Naive thymus-derived CD4-positive, alpha-beta T cell (primary cell): ENCODE measurements around the gene ZFP14. TPM values are rescaled to one million over a fixed set of nuclear protein-coding genes. Genes with fewer than 3 reads are reported as not detected.

Source experiments
- ATAC-seq: fragments of 150-1000 bp; cut with Tn5 transposase; 2 replicates; pipeline ENCODE4 v1.10.0; 2021; ENCODE audit warnings: mild to moderate bottlenecking, moderate library complexity
- CTCF ChIA-PET: fragments of 350-600 bp; sonication (Branson Sonifier 250); formaldehyde crosslinking; loops from one replicate; lab custom pipeline; 2021; ENCODE audit warnings: antibody characterized with exemption; lab: Charles Lee
- POLR2A ChIA-PET: fragments of 350-600 bp; sonication (Branson Sonifier 250); formaldehyde crosslinking; loops from one replicate; lab custom pipeline; 2021; ENCODE audit warnings: antibody characterized with exemption, inconsistent platforms; lab: Charles Lee
- DNase-seq, 9 donors: peaks; one replicate each; pipeline versions ENCODE4 v3.0.0 to v3.0.0-alpha.2; 2020 to 2022; ENCODE audit warnings: mixed read lengths in 1 of 9
- H3K27ac ChIP-seq: one replicate; pipeline ENCODE4 v1.7.0; 2013; ENCODE audit warnings: mild to moderate bottlenecking, low read depth, low read length, moderate library complexity
- H3K27me3 ChIP-seq, 2 donors: one replicate each; pipeline ENCODE4 v1.7.0; 2013; ENCODE audit warnings: low read length in 2 of 2, mild to moderate bottlenecking in 2 of 2, moderate library complexity in 2 of 2; ENCODE audit not compliant: control insufficient read depth in 2 of 2, insufficient read depth in 2 of 2
- H3K36me3 ChIP-seq, 3 experiments: 1 replicate in 2 of 3; 2 replicates in 1 of 3; pipeline ENCODE4 v1.7.0; 2013; ENCODE audit warnings: low read length in 3 of 3, mild to moderate bottlenecking in 3 of 3, moderate library complexity in 1 of 3; ENCODE audit not compliant: insufficient read depth in 3 of 3, control insufficient read depth in 2 of 3
- H3K4me1 ChIP-seq, 2 donors: one replicate each; pipeline ENCODE4 v1.7.0; 2013; ENCODE audit warnings: low read length in 2 of 2, mild to moderate bottlenecking in 2 of 2, moderate library complexity in 1 of 2; ENCODE audit not compliant: control insufficient read depth in 2 of 2, insufficient read depth in 2 of 2
- H3K4me3 ChIP-seq: 2 replicates; pipeline ENCODE4 v1.7.0; 2013; ENCODE audit warnings: mild to moderate bottlenecking, low read length
- H3K9me3 ChIP-seq, 3 experiments: 1 replicate in 2 of 3; 2 replicates in 1 of 3; pipeline ENCODE4 v1.7.0; 2013; ENCODE audit warnings: low read length in 3 of 3; ENCODE audit not compliant: control insufficient read depth in 2 of 3
- H3K27ac Mint-ChIP-seq, 9 donors: one replicate each; pipeline ENCODE4 v1.8.0; 2020 to 2022; ENCODE audit warnings: mixed read lengths in 9 of 9, mild to moderate bottlenecking in 8 of 9, moderate library complexity in 5 of 9, inconsistent platforms in 2 of 9
- H3K27me3 Mint-ChIP-seq, 5 donors: one replicate each; pipeline ENCODE4 v1.8.0; 2021 to 2022; ENCODE audit warnings: mixed read lengths in 5 of 5, mild to moderate bottlenecking in 1 of 5
- H3K36me3 Mint-ChIP-seq, 5 donors: one replicate each; pipeline ENCODE4 v1.8.0; 2020 to 2022; ENCODE audit warnings: mixed read lengths in 5 of 5, mild to moderate bottlenecking in 3 of 5, inconsistent platforms in 1 of 5
- H3K4me1 Mint-ChIP-seq, 7 donors: one replicate each; pipeline ENCODE4 v1.8.0; 2020 to 2022; ENCODE audit warnings: mixed read lengths in 7 of 7, mild to moderate bottlenecking in 3 of 7, inconsistent platforms in 1 of 7
- H3K4me3 Mint-ChIP-seq, 10 donors: one replicate each; pipeline ENCODE4 v1.8.0; 2020 to 2022; ENCODE audit warnings: mild to moderate bottlenecking in 10 of 10, mixed read lengths in 10 of 10, moderate library complexity in 6 of 10, inconsistent platforms in 2 of 10
- H3K9me3 Mint-ChIP-seq, 11 donors: one replicate each; pipeline ENCODE4 v1.8.0; 2020 to 2022; ENCODE audit warnings: mixed read lengths in 11 of 11, mild to moderate bottlenecking in 4 of 11, inconsistent platforms in 1 of 11, moderate library complexity in 1 of 11
- intact Hi-C, 2 donors: fragments of 100-400 bp; cut with micrococcal nuclease; formaldehyde crosslinking; loops; one replicate each; pipeline ENCODE4 v1.15.1; 2023
- polyA plus RNA-seq, 2 donors: library from polyadenylated mRNA; unstranded; fragments of 300-500 nt; fragmentation: Illumina TruSeq; gene quantifications; one replicate each; pipeline ENCODE4 v1.2.3, GENCODE V29; 2021
- total RNA-seq, 6 experiments: library from RNA in 5 of 6; stranded (reverse) in 5 of 6; gene quantifications; 1 replicate in 5 of 6; 2 replicates in 1 of 6; pipeline ENCODE4 v1.2.3 and lab custom pipeline; 2021 to 2026

ZFP14 gene
- total RNA-seq = 10 to 100 TPM in 2 of 5 experiments, 1 to 10 TPM in 3; 5.3 to 24.0 (median 9.2) TPM
- 1 to 10 TPM; 4.7 to 6.5 TPM for polyA plus RNA-seq
- total RNA-seq (lab: John Stamatoyannopoulos, UW) = 22.9 reads per million, percentile 53 among the genes with 10 or more reads in this experiment

DNA sequence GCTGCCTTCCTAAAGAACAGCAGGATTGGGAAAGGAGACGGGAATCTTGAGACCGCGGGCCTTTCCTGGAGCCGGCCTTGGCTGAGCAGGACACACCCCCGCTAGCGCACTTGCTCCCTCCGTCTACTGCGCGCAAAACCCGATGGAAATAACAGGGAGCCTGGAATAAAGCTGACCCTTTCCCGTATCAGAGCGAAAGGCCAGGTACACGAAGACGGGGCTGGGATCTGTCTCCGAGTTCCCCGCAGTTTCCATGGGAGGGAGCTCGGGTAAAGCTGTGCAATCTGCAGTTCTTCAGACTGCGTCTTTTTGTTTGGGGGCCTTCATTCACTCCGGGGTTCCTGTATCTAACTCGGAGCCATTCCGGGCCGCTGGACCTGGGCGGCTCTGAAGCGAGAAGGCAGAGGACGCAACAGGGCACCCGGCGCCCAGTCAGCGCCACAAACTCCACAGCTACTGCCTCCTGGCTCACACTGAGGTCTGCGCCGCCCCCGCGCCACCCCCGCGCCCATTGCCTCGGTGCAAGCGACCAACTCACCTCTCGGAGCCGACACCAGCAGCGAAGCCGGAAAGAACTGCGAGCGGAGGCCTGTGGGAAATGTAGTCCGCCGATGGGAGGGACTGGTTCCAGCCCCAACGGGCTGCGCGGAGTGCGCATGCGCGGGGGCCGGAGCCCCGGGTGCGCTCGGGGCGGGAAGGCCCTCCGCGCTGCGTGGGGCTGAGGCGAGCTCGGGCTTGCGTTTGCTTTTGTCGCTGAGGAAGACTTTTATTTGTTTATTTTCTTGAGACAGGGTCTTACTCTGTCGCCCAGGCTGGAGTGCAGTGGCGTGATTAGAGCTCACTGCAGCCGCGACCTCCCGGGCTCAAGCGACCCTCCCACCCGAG, at the start of gene ZFP14:
Gene ZFP14, minus strand, starts transcription at position 577 of the 885 bp plus-strand sequence. CDS start 11,309 bp downstream, outside the sequence.
- H3K27ac Mint-ChIP-seq = peak within 1 kb of the TSS; percentile 55 to 98 (median 94)
- peak within 1 kb of the TSS; percentile 86 for H3K4me3 ChIP-seq
- peaks cover 0 to 2% (median 0%) of the 10 kb centered on the region in 3 experiments for H3K9me3 ChIP-seq
- H3K36me3 ChIP-seq = no peaks in the 10 kb centered on the region
- peak within 1 kb of the TSS; percentile 82 to 98 (median 94) for H3K4me3 Mint-ChIP-seq
- H3K27me3 ChIP-seq = no peaks in the 10 kb centered on the region
- H3K4me1 Mint-ChIP-seq = peaks cover 9 to 23% (median 21%) of the 10 kb centered on the region in 7 donors
- POLR2A ChIA-PET = interaction anchor here (0.6 to 1.5 kb wide), 9 partner anchors 10 to 992 kb away, joined by 3 to 7 read pairs (median 4); partner anchors contain the start of genes ZNF527, ZNF529, ZNF566 and ZNF585B
- DNase-seq (peak; percentile 86 to 95 (median 93)), ATAC-seq (peak; percentile 99)
- no peaks in the 10 kb centered on the region for H3K27me3 Mint-ChIP-seq
- H3K4me1 ChIP-seq = peaks cover 0 to 10% of the 10 kb centered on the region in 2 donors
- peaks cover 0 to 70% (median 22%) of the 10 kb centered on the region in 11 donors for H3K9me3 Mint-ChIP-seq
- peaks cover 0 to 24% (median 19%) of the 10 kb centered on the region in 5 donors for H3K36me3 Mint-ChIP-seq
- intact Hi-C loops = loop anchor here (1.0 to 10.0 kb wide), 21 partner anchors 39 to 1216 kb away; partner anchors contain the start of genes ZFP82 (in 2 of the 2), ZNF260 (in 2 of the 2), ZNF345 (in 2 of the 2) and ZNF420 (in 2 of the 2)
- H3K27ac ChIP-seq = peak within 1 kb of the TSS; percentile 86
- CTCF ChIA-PET = interaction anchor here (0.7 kb wide), 1 partner anchor 349 kb away, joined by 3 read pairs; no protein-coding TSS in a partner anchor

DNA sequence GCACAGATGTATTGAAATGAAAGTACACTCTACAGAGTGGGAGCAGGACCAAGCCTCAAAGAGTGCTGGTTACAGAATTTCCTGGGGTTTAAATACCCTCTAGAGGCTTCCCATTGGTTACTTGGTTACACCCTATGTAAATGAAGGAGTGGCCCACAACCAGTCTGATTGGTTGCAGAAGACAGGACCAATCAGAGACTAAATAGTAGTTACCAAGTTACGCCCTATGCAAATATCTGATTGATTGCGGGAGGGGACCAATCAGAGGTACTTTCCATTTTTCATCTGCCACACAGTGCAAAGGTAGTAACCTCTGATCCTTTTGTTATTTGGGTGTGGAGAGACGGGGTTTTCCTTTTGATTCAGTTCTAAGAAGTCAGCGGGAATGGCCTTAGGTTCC, 44.9 kb upstream of the ZFP14 start:
- DNase-seq = no peak
- H3K27me3 Mint-ChIP-seq = peaks cover 14 to 47% (median 38%) of the 10 kb centered on the region in 5 donors
- ATAC-seq = no peak
- H3K27ac Mint-ChIP-seq = no peak overlapping the region
- Histone ChIP-seq H3K27ac (no peak overlapping the region), H3K36me3 (no peaks in the 10 kb centered on the region), H3K4me1 (peaks cover 0 to 3% of the 10 kb centered on the region in 2 donors), H3K9me3 (peaks cover 0 to 35% (median 0%) of the 10 kb centered on the region in 3 experiments), H3K27me3 (peaks cover 0 to 9% of the 10 kb centered on the region in 2 donors), H3K4me3 (no peak overlapping the region)
- H3K4me3 Mint-ChIP-seq = no peak overlapping the region
- POLR2A ChIA-PET = no interaction called here
- peaks cover under 1 to 10% (median 4%) of the 10 kb centered on the region in 7 donors for H3K4me1 Mint-ChIP-seq
- H3K9me3 Mint-ChIP-seq = peaks cover 13 to 86% (median 40%) of the 10 kb centered on the region in 11 donors
- peaks cover 8 to 38% (median 15%) of the 10 kb centered on the region in 5 donors for H3K36me3 Mint-ChIP-seq
- intact Hi-C loops = no loop called here
- CTCF ChIA-PET = no interaction called here

DNA sequence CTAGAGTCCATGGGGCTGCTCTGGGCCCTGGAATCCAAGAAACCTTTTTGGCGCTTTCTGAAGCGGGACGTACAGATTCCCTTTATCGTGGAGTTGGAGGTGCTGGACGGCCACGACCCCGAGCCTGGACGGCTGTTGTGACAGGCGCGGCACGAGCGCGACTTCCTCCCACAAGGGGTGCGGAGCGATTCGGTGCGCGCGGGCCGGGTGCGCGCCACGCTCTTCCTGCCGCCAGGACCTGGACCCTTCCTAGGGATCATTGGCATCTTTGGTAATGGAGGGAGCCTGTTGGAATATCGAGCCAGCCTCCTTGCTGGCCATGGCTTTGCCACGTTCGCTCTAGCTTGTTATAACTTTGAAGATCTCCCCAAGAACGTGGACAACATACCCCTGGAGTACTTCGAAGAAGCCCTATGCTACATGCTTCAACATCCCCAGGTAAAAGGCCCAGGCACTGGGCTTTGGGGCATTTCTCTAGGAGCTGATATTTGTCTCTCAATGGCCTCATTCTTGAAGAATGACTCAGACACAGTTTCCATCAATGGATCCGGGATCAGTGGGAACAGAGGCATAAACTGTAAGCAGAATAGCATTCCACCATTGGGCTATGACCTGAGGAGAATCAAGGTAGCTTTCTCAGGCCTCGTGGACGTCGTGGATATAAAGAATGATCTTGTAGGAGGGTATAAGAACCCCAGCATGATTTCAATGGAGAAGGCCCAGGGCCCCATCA, 42.9 kb upstream of the ZFP14 start:
- POLR2A ChIA-PET = no interaction called here
- H3K4me3 Mint-ChIP-seq = peak overlapping the region in 9 of 10 donors; percentile 19 to 67 (median 53)
- peaks cover 10 to 31% (median 20%) of the 10 kb centered on the region in 7 donors for H3K4me1 Mint-ChIP-seq
- H3K27me3 Mint-ChIP-seq = peaks cover 14 to 44% (median 35%) of the 10 kb centered on the region in 5 donors
- peaks cover 6 to 13% of the 10 kb centered on the region in 2 donors for H3K4me1 ChIP-seq
- H3K27me3 ChIP-seq = peaks cover 0 to 9% of the 10 kb centered on the region in 2 donors
- H3K36me3 ChIP-seq = no peaks in the 10 kb centered on the region
- DNase-seq (no peak), ATAC-seq (no peak)
- H3K27ac ChIP-seq = no peak overlapping the region
- intact Hi-C loops = no loop called here
- CTCF ChIA-PET = no interaction called here
- H3K27ac Mint-ChIP-seq = no peak overlapping the region
- H3K4me3 ChIP-seq = no peak overlapping the region
- H3K9me3 Mint-ChIP-seq = peaks cover 9 to 91% (median 46%) of the 10 kb centered on the region in 11 donors
- H3K36me3 Mint-ChIP-seq = peaks cover 15 to 41% (median 25%) of the 10 kb centered on the region in 5 donors
- H3K9me3 ChIP-seq = peaks cover 0 to 35% (median 4%) of the 10 kb centered on the region in 3 experiments

DNA sequence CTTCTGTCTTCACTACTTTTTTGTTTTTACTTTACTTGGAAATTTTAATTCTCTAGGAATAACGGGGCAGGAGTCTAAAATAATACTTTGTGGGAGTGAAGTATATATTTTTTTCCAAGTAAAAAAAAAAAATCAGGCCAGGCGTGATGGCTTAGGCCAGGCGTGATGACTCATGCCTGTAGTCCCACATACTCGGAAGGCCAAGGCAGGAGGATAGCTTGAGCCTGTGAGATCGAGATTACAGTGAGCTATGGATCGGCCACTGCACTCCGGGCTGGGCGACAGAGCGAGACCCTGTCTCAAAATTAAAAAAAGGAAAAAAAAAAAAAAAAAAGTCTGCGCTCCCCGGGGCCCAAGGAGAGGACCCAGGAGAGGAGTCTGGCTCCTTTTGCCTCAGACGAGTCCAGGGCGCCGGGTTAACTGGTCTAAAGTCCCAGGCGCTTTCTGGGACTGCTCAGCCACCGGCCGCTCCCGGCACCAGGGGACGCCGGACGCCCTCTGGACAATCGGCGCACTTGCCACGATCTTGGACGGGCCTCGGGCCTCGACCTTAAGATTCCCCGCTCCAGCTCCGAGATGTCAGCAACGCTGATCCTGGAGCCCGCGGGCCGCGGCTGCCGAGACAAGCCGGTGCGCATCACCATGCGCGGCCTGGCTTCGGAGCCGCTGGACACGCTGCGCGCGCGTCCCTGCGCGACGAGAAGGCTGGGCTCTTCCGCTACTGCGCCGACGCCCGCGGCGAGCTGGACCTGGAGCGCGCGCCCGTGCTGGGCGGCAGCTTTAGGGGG, 42.2 kb upstream of the ZFP14 start:
- intact Hi-C loops = no loop called here
- Mint-ChIP-seq H3K4me3 (peak overlapping the region in 8 of 10 donors; percentile 3 to 67 (median 60)), H3K9me3 (peaks cover 8 to 91% (median 45%) of the 10 kb centered on the region in 11 donors), H3K27me3 (peaks cover 14 to 40% (median 30%) of the 10 kb centered on the region in 5 donors), H3K36me3 (peaks cover 14 to 42% (median 26%) of the 10 kb centered on the region in 5 donors), H3K27ac (no peak overlapping the region), H3K4me1 (peaks cover 10 to 33% (median 20%) of the 10 kb centered on the region in 7 donors)
- peaks cover 0 to 34% (median 4%) of the 10 kb centered on the region in 3 experiments for H3K9me3 ChIP-seq
- peaks cover 0 to 9% of the 10 kb centered on the region in 2 donors for H3K27me3 ChIP-seq
- H3K27ac ChIP-seq = no peak overlapping the region
- H3K4me3 ChIP-seq = no peak overlapping the region
- H3K4me1 ChIP-seq = peaks cover 6 to 13% of the 10 kb centered on the region in 2 donors
- ChIA-PET CTCF (no interaction called here), POLR2A (interaction anchor here (0.7 to 2.6 kb wide), 2 partner anchors 35 to 68 kb away, joined by 3 to 8 read pairs; partner anchors contain the start of gene ZNF566)
- DNase-seq = no peak
- no peaks in the 10 kb centered on the region for H3K36me3 ChIP-seq
- no peak for ATAC-seq

DNA sequence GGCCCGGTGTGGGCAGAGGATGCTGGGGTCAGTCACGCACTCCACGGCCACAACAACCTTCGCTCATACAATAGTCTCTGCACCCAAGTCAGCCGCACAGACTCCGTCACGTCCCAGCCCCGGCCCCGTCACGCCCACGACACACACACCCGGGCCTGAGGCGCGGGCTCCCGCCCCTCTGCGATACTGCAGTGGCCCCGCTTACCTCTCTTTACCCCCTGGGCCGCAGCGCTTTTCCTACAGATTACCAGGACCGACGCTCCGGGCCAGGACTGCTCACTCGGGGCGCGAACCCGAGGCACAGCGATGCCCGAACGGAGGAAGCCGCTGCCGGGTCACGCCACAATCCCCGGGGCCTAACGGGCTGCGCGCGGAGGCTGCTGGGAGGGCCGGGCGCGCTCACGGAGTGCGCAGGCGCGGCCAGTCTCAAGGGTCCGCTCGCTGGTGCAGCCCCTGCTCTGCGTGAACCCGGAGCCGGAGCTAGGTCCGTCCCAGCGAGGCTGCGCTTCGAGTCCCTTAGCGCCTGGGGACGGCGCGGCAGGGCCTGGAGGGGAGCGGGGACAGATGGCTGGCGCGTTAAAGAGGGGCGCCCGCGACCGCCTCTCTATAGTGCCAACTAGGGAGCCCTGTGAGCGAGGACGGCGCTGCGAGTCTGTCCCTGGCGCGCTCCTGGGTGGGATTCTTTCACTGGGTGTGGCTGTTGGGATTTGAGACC, 39.4 kb upstream of the ZFP14 start, which contains the start of gene ZFP82:
Gene ZFP82, minus strand, starts transcription at position 358 of the 715 bp plus-strand sequence. CDS start 8,855 bp downstream, outside the sequence.
- Mint-ChIP-seq H3K9me3 (peaks cover 5 to 88% (median 41%) of the 10 kb centered on the region in 11 donors), H3K36me3 (peaks cover 14 to 46% (median 33%) of the 10 kb centered on the region in 5 donors), H3K4me3 (peak within 1 kb of the TSS; percentile 89 to 96 (median 93)), H3K27me3 (peaks cover 14 to 23% (median 22%) of the 10 kb centered on the region in 5 donors), H3K27ac (peak within 1 kb of the TSS; percentile 82 to 95 (median 91)), H3K4me1 (peaks cover 10 to 36% (median 21%) of the 10 kb centered on the region in 7 donors)
- peak within 1 kb of the TSS; percentile 83 for H3K27ac ChIP-seq
- no peaks in the 10 kb centered on the region for H3K36me3 ChIP-seq
- ATAC-seq = peak; percentile 94
- peak within 1 kb of the TSS; percentile 82 for H3K4me3 ChIP-seq
- peaks cover 0 to 28% (median 4%) of the 10 kb centered on the region in 3 experiments for H3K9me3 ChIP-seq
- CTCF ChIA-PET = no interaction called here
- intact Hi-C loops = loop anchor here (1.0 to 5.0 kb wide), 7 partner anchors 39 to 953 kb away; partner anchors contain the start of genes ZFP14 (in 2 of the 2), ZNF260 (in 2 of the 2), ZNF566 (in 2 of the 2) and ZNF527 (in 1 of the 2)
- peaks cover 0 to 9% of the 10 kb centered on the region in 2 donors for H3K27me3 ChIP-seq
- peaks cover 6 to 13% of the 10 kb centered on the region in 2 donors for H3K4me1 ChIP-seq
- peak; percentile 47 to 83 (median 76) for DNase-seq
- POLR2A ChIA-PET = interaction anchor here (0.8 to 2.6 kb wide), 3 partner anchors 71 to 189 kb away, joined by 3 to 8 read pairs (median 6); partner anchors contain the start of gene ZNF566
